Spinal cord (tissue), 10 donors: ENCODE data around the gene SLC9A2. TPM values are rescaled to one million over a fixed set of nuclear protein-coding genes. Genes with fewer than 3 reads are reported as not detected.

Source experiments
- DNase-seq, 6 donors: peaks; one replicate each; pipeline versions ENCODE4 v3.0.0 to v3.0.0-alpha.2; 2013 to 2015; ENCODE audit warnings: low spot score in 6 of 6, low read depth in 4 of 6
- H3K27ac ChIP-seq: one replicate; pipeline ENCODE4 v1.5.1; 2013; ENCODE audit warnings: low read depth, low read length, control low read depth
- H3K27me3 ChIP-seq: one replicate; pipeline ENCODE4 v1.6.1; 2013; ENCODE audit warnings: low read length; ENCODE audit not compliant: control insufficient read depth, insufficient read depth
- H3K36me3 ChIP-seq: one replicate; pipeline ENCODE4 v1.6.1; 2013; ENCODE audit warnings: low read length; ENCODE audit not compliant: control insufficient read depth, insufficient read depth
- H3K4me1 ChIP-seq: one replicate; pipeline ENCODE4 v1.6.1; 2013; ENCODE audit warnings: low read length; ENCODE audit not compliant: control insufficient read depth, insufficient read depth
- H3K4me3 ChIP-seq: one replicate; pipeline ENCODE4 v1.5.1; 2013; ENCODE audit warnings: low read depth, low read length, control low read depth
- H3K9me3 ChIP-seq: one replicate; pipeline ENCODE4 v1.6.1; 2013; ENCODE audit warnings: low read length; ENCODE audit not compliant: control insufficient read depth, insufficient read depth
- WGBS: methylation state at CpG from one replicate; pipeline ENCODE4 v1.1.5; 2013; ENCODE audit warnings: missing lambda C conversion rate; ENCODE audit not compliant: insufficient coverage; 5-methylcytosine and 5-hydroxymethylcytosine counted together
- polyA plus RNA-seq, 2 donors: library from polyadenylated mRNA; unstranded; fragments of 120-200 nt; gene quantifications; one replicate each; pipeline ENCODE4 v1.2.1, GENCODE V29; 2013; ENCODE audit not compliant: insufficient read length in 2 of 2
- total RNA-seq, 2 donors: library from RNA; depleted of rRNA in 1 of 2; stranded (reverse); fragments of 120-200 nt in 1 of 2; fragments of >200 nt in 1 of 2; gene quantifications; one replicate each; pipeline versions ENCODE4 v1.2.3 to v1.2.4, GENCODE V29; 2013 to 2014
- donor health status: healthy.

Gene SLC9A2
- total and polyA plus RNA-seq, 4 donors: 1.0 to 1.9 (median 1.4) TPM

GRCh38 chr2:102686479-102687439 lies 67.4 kb downstream of the SLC9A2 start:
- 91% methylated on average over 7 of the region's 11 CpGs for WGBS
- no peaks in the 10 kb centered on the region for H3K27me3 ChIP-seq
- H3K4me3 ChIP-seq: no peak overlapping the region
- no peak for DNase-seq
- H3K36me3 ChIP-seq: no peaks in the 10 kb centered on the region
- H3K9me3 ChIP-seq: no peaks in the 10 kb centered on the region
- H3K27ac ChIP-seq: no peak overlapping the region
- H3K4me1 ChIP-seq: no peaks in the 10 kb centered on the region

GRCh38 chr2:102690012-102690411 lies 70.7 kb downstream of the SLC9A2 start:
- Histone ChIP-seq H3K27me3 (no peaks in the 10 kb centered on the region), H3K4me3 (no peak overlapping the region), H3K36me3 (no peaks in the 10 kb centered on the region), H3K4me1 (no peaks in the 10 kb centered on the region), H3K9me3 (no peaks in the 10 kb centered on the region), H3K27ac (no peak overlapping the region)
- no peak for DNase-seq
- WGBS: 84% methylated on average over 5 of the region's 5 CpGs

GRCh38 chr2:102696463-102696862 lies 77.1 kb downstream of the SLC9A2 start:
- Histone ChIP-seq H3K27me3 (no peaks in the 10 kb centered on the region), H3K4me3 (no peak overlapping the region), H3K36me3 (no peaks in the 10 kb centered on the region), H3K27ac (no peak overlapping the region), H3K4me1 (no peaks in the 10 kb centered on the region), H3K9me3 (no peaks in the 10 kb centered on the region)
- no CpG with 5 or more reads among the region's 2 CpGs for WGBS
- no peak for DNase-seq

GRCh38 chr2:102698369-102699111 lies 79.2 kb downstream of the SLC9A2 start:
- Histone ChIP-seq H3K36me3 (no peaks in the 10 kb centered on the region), H3K27me3 (no peaks in the 10 kb centered on the region), H3K27ac (no peak overlapping the region), H3K4me1 (no peaks in the 10 kb centered on the region), H3K9me3 (no peaks in the 10 kb centered on the region), H3K4me3 (no peak overlapping the region)
- DNase-seq: no peak
- 91% methylated on average over 3 of the region's 6 CpGs for WGBS

GRCh38 chr2:102703305-102703704 lies 84.0 kb downstream of the SLC9A2 start:
- WGBS: no CpG with 5 or more reads among the region's 2 CpGs

DNA sequence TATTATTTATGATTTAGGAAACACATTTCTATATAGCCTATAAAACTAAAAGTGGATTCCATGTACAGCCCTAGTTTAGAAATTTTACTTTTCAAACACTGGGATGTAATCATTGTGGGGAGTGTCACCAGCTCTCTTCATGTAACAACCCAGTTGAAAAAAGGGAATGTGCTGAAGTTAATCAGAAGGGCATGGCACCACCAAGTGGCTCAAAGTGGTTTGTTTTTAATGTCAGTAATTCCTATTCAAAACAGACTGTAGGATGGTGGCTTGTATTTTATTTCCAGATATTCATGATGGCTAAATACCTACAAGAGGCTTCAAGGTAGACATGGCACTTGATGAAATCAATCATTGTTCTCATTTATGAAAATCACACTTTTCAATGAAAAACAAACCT lies 84.4 kb downstream of the SLC9A2 start:
- H3K4me3 ChIP-seq: no peak overlapping the region
- H3K4me1 ChIP-seq: no peaks in the 10 kb centered on the region
- no peak overlapping the region for H3K27ac ChIP-seq
- peak in 4 of 6 donors; percentile 5 to 63 (median 15) for DNase-seq
- no peaks in the 10 kb centered on the region for H3K27me3 ChIP-seq
- H3K36me3 ChIP-seq: no peaks in the 10 kb centered on the region
- H3K9me3 ChIP-seq: no peaks in the 10 kb centered on the region

More at GRCh38 chr2:102703305-102703704, 84.0 kb downstream of the SLC9A2 start:
- DNase-seq: no peak
- Histone ChIP-seq H3K36me3 (no peaks in the 10 kb centered on the region), H3K27ac (no peak overlapping the region), H3K27me3 (no peaks in the 10 kb centered on the region), H3K9me3 (no peaks in the 10 kb centered on the region), H3K4me1 (no peaks in the 10 kb centered on the region), H3K4me3 (no peak overlapping the region)

GRCh38 chr2:102704531-102704930 lies 85.2 kb downstream of the SLC9A2 start:
- no peaks in the 10 kb centered on the region for H3K9me3 ChIP-seq
- H3K4me1 ChIP-seq: no peaks in the 10 kb centered on the region
- WGBS: 69% methylated on average over 12 of the region's 12 CpGs
- DNase-seq: no peak
- H3K4me3 ChIP-seq: no peak overlapping the region
- no peaks in the 10 kb centered on the region for H3K36me3 ChIP-seq
- H3K27ac ChIP-seq: no peak overlapping the region
- H3K27me3 ChIP-seq: no peaks in the 10 kb centered on the region

GRCh38 chr2:102707796-102708695 lies 88.7 kb downstream of the SLC9A2 start:
- whole genome bisulfite sequencing: 92% methylated on average over 10 of the region's 20 CpGs
- Histone ChIP-seq H3K4me3 (no peak overlapping the region), H3K9me3 (no peaks in the 10 kb centered on the region), H3K27me3 (no peaks in the 10 kb centered on the region), H3K27ac (no peak overlapping the region), H3K4me1 (no peaks in the 10 kb centered on the region), H3K36me3 (no peaks in the 10 kb centered on the region)
- no peak for DNase-seq

GRCh38 chr2:102708847-102709559 lies 89.7 kb downstream of the SLC9A2 start:
- no peaks in the 10 kb centered on the region for H3K27me3 ChIP-seq
- H3K4me1 ChIP-seq: no peaks in the 10 kb centered on the region
- no peak overlapping the region for H3K27ac ChIP-seq
- H3K9me3 ChIP-seq: no peaks in the 10 kb centered on the region
- 72% methylated on average over 7 of the region's 8 CpGs for WGBS
- DNase-seq: no peak
- no peaks in the 10 kb centered on the region for H3K36me3 ChIP-seq
- H3K4me3 ChIP-seq: no peak overlapping the region
